Activated naive CD8-positive, alpha-beta T cell treated with anti-CD3 and anti-CD28 coated beads, Interleukin-2, amount 10 ng/mL, durations not matched to agents 7 days and 5 days (primary cell): ENCODE measurements around the gene CYTH1. TPM values are rescaled to one million over a fixed set of nuclear protein-coding genes. Genes with fewer than 3 reads are reported as not detected.

Experiments
- ATAC-seq: fragments of 150-1000 bp; cut with Tn5 transposase; one replicate; pipeline ENCODE4 v1.10.0; 2021; ENCODE audit warnings: low read depth, moderate library complexity
- POLR2A ChIA-PET: fragments of 350-600 bp; sonication (Branson Sonifier 250); formaldehyde crosslinking; loops from one replicate; lab custom pipeline; 2021; ENCODE audit warnings: antibody characterized with exemption; lab: Charles Lee
- DNase-seq: peaks from one replicate; pipeline ENCODE4 v3.0.0; 2021
- H3K27ac Mint-ChIP-seq: one replicate; pipeline ENCODE4 v1.8.0; 2022; ENCODE audit warnings: mild to moderate bottlenecking, mixed read lengths
- H3K27me3 Mint-ChIP-seq: one replicate; pipeline ENCODE4 v1.8.0; 2022; ENCODE audit warnings: mild to moderate bottlenecking, moderate library complexity, mixed read lengths
- H3K36me3 Mint-ChIP-seq: one replicate; pipeline ENCODE4 v1.8.0; 2021; ENCODE audit warnings: mild to moderate bottlenecking, mixed read lengths
- H3K4me1 Mint-ChIP-seq: one replicate; pipeline ENCODE4 v1.8.0; 2021; ENCODE audit warnings: mixed read lengths
- H3K4me3 Mint-ChIP-seq: one replicate; pipeline ENCODE4 v1.8.0; 2022; ENCODE audit warnings: mild to moderate bottlenecking, moderate library complexity, mixed read lengths
- H3K9me3 Mint-ChIP-seq: one replicate; pipeline ENCODE4 v1.8.0; 2021; ENCODE audit warnings: mixed read lengths
- total RNA-seq, 2 experiments: library from RNA; stranded (reverse); gene quantifications; one replicate each; pipeline ENCODE4 v1.2.3, GENCODE V29; 2021

The CYTH1 gene
- total RNA-seq, 2 experiments from 2014 or later, result 180 to 200 TPM

GRCh38 chr17:78693346-78694083 is 88.6 kb downstream of the CYTH1 start:
- Mint-ChIP-seq H3K9me3 (no peaks in the 10 kb centered on the region), H3K36me3 (peaks cover 34% of the 10 kb centered on the region), H3K4me1 (peaks cover 2% of the 10 kb centered on the region), H3K27me3 (no peaks in the 10 kb centered on the region), H3K27ac (no peak overlapping the region), H3K4me3 (no peak overlapping the region)
- POLR2A ChIA-PET, result no interaction called here
- DNase-seq (no peak), ATAC-seq (no peak)

DNA sequence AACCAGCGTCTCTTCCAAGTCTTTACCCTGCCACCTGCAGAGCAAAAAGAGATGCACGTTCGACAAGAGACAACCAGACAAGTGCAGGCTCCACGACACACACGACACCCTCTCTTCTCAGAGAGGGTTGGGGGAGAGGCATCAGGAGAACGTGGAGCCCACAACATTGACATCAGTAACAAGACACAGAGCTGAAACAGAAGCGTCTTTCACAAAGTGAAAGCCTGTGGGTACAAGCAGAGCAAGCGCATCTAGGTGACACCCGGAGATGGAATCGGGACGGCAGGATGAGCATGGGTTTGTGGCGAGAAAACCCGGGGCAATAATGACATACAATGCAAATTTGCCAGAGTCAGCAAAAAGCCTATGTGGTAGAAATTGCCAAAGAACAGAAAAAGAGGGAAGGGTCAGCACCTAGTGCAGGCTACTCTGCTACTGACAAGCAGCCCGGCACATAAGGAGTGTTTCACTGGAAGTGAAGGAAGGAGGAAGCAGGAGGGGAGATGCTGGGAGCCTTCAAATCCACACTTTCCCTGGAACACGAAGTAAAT is 89.5 kb downstream of the CYTH1 start:
- no peak overlapping the region for H3K27ac Mint-ChIP-seq
- no peak overlapping the region for H3K4me3 Mint-ChIP-seq
- POLR2A ChIA-PET, result no interaction called here
- ATAC-seq (no peak), DNase-seq (no peak)
- H3K27me3 Mint-ChIP-seq, result no peaks in the 10 kb centered on the region
- H3K9me3 Mint-ChIP-seq, result no peaks in the 10 kb centered on the region
- H3K36me3 Mint-ChIP-seq, result peaks cover 32% of the 10 kb centered on the region
- H3K4me1 Mint-ChIP-seq, result peaks cover 2% of the 10 kb centered on the region

GRCh38 chr17:78689029-78689428 is 93.0 kb downstream of the CYTH1 start:
- no peak overlapping the region for H3K4me3 Mint-ChIP-seq
- no peaks in the 10 kb centered on the region for H3K9me3 Mint-ChIP-seq
- DNase-seq (no peak), ATAC-seq (no peak)
- peaks cover 27% of the 10 kb centered on the region for H3K36me3 Mint-ChIP-seq
- no peaks in the 10 kb centered on the region for H3K27me3 Mint-ChIP-seq
- peak overlapping the region; percentile 28 for H3K27ac Mint-ChIP-seq
- H3K4me1 Mint-ChIP-seq, result no peaks in the 10 kb centered on the region
- POLR2A ChIA-PET, result no interaction called here

DNA sequence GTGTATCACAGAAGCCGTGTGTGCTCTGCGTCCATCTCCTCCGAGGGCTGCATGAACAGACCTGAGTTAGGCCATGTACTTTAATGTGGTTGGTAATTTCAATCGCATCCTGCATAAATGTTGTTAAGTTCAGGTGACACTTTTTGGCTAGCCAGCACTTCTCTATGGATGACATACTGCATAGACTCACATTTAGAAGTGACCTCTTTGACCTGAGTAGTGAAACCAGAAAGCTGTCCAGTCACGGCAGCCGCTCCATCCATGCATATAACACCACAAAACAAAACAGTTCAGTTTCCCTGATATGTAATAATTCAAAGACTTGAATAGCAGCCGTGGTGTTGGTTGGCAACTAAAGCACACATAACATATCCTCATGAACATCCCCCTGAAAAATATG is 94.1 kb downstream of the CYTH1 start:
- ATAC-seq (no peak), DNase-seq (no peak)
- POLR2A ChIA-PET, result no interaction called here
- Mint-ChIP-seq H3K36me3 (peaks cover 27% of the 10 kb centered on the region), H3K27me3 (no peaks in the 10 kb centered on the region), H3K27ac (peak overlapping the region; percentile 42), H3K9me3 (no peaks in the 10 kb centered on the region), H3K4me3 (no peak overlapping the region), H3K4me1 (no peaks in the 10 kb centered on the region)

DNA sequence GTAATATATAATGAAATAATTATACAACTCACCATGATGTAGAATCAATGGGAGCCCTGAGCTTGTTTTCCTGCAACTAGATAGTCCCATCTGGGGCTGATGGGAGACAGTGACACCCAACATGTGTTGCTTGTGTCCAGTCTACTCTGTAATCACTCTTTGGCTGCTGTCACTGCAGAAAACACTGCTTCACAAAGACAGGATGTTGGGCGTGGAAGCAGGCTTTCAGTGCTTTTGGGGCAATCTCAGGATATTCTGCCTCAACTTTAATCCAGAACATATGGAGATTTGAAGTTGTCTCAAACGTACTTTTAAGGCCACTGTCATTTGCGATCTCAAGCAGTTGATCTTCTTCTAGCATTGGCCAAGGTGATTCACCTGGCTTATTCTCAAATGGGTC is 94.9 kb downstream of the CYTH1 start:
- H3K27ac Mint-ChIP-seq, result no peak overlapping the region

GRCh38 chr17:78684026-78684425 is 98.0 kb downstream of the CYTH1 start:
- Mint-ChIP-seq H3K27ac (no peak overlapping the region), H3K4me3 (no peak overlapping the region)
- POLR2A ChIA-PET, result no interaction called here

More for the DNA sequence above, 94.9 kb downstream of the CYTH1 start:
- Mint-ChIP-seq H3K27me3 (no peaks in the 10 kb centered on the region), H3K4me3 (no peak overlapping the region), H3K36me3 (peaks cover 27% of the 10 kb centered on the region), H3K9me3 (no peaks in the 10 kb centered on the region), H3K4me1 (no peaks in the 10 kb centered on the region)
- DNase-seq (no peak), ATAC-seq (no peak)
- POLR2A ChIA-PET, result no interaction called here

DNA sequence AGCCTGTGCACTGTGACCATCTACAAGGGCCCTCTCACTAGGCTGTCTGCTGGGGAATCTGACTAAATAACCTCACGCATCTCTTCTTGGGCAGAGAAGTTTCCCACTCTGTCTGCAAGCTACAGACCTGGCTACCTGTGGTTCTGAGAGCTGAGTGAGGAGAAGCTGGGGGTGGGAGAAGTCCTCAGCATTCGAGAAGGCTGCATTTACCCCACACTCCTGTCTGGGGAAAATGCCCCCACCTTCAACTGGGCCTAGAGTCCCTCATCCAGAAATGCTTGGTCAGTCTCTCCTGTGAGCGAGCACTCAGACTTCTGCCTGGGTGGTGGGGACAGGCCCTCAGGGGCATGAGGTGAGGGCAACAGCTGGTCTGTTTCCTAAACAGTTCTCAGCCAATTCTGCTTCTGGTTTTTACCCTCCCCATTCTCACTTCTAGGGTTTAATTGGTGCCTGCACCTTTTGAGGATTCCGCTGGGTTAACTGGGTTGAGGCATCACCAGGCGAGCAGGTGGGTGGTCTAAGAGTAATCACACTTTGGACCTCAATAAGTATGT is 98.6 kb downstream of the CYTH1 start:
- ATAC-seq (no peak), DNase-seq (no peak)
- POLR2A ChIA-PET, result no interaction called here
- Mint-ChIP-seq H3K36me3 (peaks cover 19% of the 10 kb centered on the region), H3K4me3 (no peak overlapping the region), H3K27ac (peak overlapping the region; percentile 48), H3K27me3 (no peaks in the 10 kb centered on the region), H3K4me1 (no peaks in the 10 kb centered on the region), H3K9me3 (no peaks in the 10 kb centered on the region)

More at GRCh38 chr17:78684026-78684425, 98.0 kb downstream of the CYTH1 start:
- Mint-ChIP-seq H3K27me3 (no peaks in the 10 kb centered on the region), H3K4me1 (no peaks in the 10 kb centered on the region), H3K36me3 (peaks cover 19% of the 10 kb centered on the region), H3K9me3 (no peaks in the 10 kb centered on the region)
- DNase-seq (no peak), ATAC-seq (no peak)

- Mint-ChIP-seq H3K36me3 (peaks cover 11% of the 10 kb centered on the region), H3K4me3 (no peak overlapping the region), H3K27ac (no peak overlapping the region), H3K27me3 (no peaks in the 10 kb centered on the region), H3K9me3 (no peaks in the 10 kb centered on the region), H3K4me1 (no peaks in the 10 kb centered on the region)
- ATAC-seq (no peak), DNase-seq (no peak)
- POLR2A ChIA-PET, result no interaction called here
These were observed 99.7 kb downstream of the CYTH1 start for GRCh38 chr17:78682363-78682762.

DNA sequence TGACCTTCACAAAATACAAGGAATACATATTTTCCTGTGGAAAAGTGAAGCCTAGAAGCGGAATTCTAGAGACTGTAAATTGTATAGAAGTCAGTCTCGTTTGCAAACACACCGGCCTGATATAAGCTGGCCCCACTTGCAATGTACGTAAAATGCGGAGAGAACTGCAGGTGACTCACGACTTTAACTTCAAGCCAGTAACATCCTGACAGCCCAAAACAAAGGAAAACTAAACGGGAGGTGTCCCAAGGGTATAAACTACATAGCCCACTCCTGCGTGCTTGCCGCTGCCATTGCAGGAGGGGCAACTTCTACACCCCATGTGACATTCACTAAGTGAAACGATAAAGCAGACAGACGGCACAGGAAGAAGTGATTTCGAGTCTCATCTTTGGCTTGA is 101.6 kb downstream of the CYTH1 start:
- DNase-seq, result no peak
- H3K27me3 Mint-ChIP-seq, result no peaks in the 10 kb centered on the region
- no peak for ATAC-seq
- no peaks in the 10 kb centered on the region for H3K9me3 Mint-ChIP-seq
- H3K4me1 Mint-ChIP-seq, result no peaks in the 10 kb centered on the region
- H3K27ac Mint-ChIP-seq, result no peak overlapping the region
- POLR2A ChIA-PET, result no interaction called here
- H3K4me3 Mint-ChIP-seq, result no peak overlapping the region
- peaks cover 10% of the 10 kb centered on the region for H3K36me3 Mint-ChIP-seq

GRCh38 chr17:78679495-78680395 is 102.3 kb downstream of the CYTH1 start:
- H3K4me1 Mint-ChIP-seq, result no peaks in the 10 kb centered on the region
- no peak overlapping the region for H3K4me3 Mint-ChIP-seq
- H3K27ac Mint-ChIP-seq, result no peak overlapping the region
- no peaks in the 10 kb centered on the region for H3K27me3 Mint-ChIP-seq
- no peaks in the 10 kb centered on the region for H3K9me3 Mint-ChIP-seq
- DNase-seq, result no peak
- POLR2A ChIA-PET, result no interaction called here
- H3K36me3 Mint-ChIP-seq, result peaks cover 9% of the 10 kb centered on the region
- no peak for ATAC-seq

DNA sequence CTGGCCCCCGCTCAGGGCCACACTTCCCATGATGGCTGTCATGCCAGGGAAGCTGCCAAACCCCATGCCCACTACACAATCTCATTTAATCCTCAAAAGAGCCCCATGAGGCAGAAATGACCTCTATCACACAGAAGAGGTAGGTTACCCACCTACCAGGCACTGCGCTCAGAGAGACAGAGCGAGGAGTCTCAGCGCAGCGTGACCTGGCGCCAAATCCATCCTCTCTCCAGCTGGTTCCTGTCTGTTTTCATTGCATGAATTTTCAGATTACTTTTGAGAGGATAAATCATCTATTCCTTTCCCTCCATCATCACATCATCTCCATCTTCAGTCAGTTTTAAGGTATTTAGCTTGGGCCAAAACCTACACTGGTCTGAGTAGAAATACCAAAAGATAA is 103.4 kb downstream of the CYTH1 start:
- Mint-ChIP-seq H3K36me3 (peaks cover 13% of the 10 kb centered on the region), H3K9me3 (no peaks in the 10 kb centered on the region), H3K4me1 (no peaks in the 10 kb centered on the region), H3K27me3 (no peaks in the 10 kb centered on the region), H3K4me3 (no peak overlapping the region), H3K27ac (no peak overlapping the region)
- POLR2A ChIA-PET, result interaction anchor here (0.6 kb wide), 1 partner anchor 34 kb away, joined by 3 read pairs; no protein-coding TSS in a partner anchor
- no peak for DNase-seq
- ATAC-seq, result no peak

- Mint-ChIP-seq H3K4me3 (no peak overlapping the region), H3K9me3 (no peaks in the 10 kb centered on the region), H3K27me3 (no peaks in the 10 kb centered on the region), H3K36me3 (peaks cover 14% of the 10 kb centered on the region), H3K27ac (no peak overlapping the region), H3K4me1 (no peaks in the 10 kb centered on the region)
- DNase-seq (no peak), ATAC-seq (no peak)
- POLR2A ChIA-PET, result interaction anchor here (0.6 kb wide), 1 partner anchor 34 kb away, joined by 3 read pairs; no protein-coding TSS in a partner anchor
These were observed 103.9 kb downstream of the CYTH1 start for GRCh38 chr17:78678222-78678557.
